ENCODE data around the gene OCIAD1.

GRCh38 chr4:48787056-48787455 is 43.8 kb upstream of the OCIAD1 start:
- no peak for TF ChIP-seq CTCF (IDR thresholded peaks at IDR 0.05; ENCODE audit: low read depth, low read length, missing input control)
- no peak for TF ChIP-seq SP1 (IDR thresholded peaks at IDR 0.05)
- TF ChIP-seq GABPA (IDR thresholded peaks at IDR 0.05 in 1 of 2, conservative IDR thresholded peaks at IDR 0.05 in 1 of 2): no peak
- TF ChIP-seq MAX (IDR thresholded peaks at IDR 0.05): no peak
- TF ChIP-seq REST (IDR thresholded peaks at IDR 0.05): no peak
- no peak for TF ChIP-seq FOXA1 (IDR thresholded peaks at IDR 0.05)
- TF ChIP-seq NR2F2 (IDR thresholded peaks at IDR 0.05): no peak

Measured in liver (tissue), 3 donors.